CD4-positive, alpha-beta memory T cell (primary cell): ENCODE measurements around the gene ZNF324. TPM values are rescaled to one million over a fixed set of nuclear protein-coding genes. Genes with fewer than 3 reads are reported as not detected.

Experiments
- CTCF ChIA-PET: fragments of 350-600 bp; sonication (Branson Sonifier 250); formaldehyde crosslinking; loops from one replicate; lab custom pipeline; 2021; ENCODE audit warnings: inconsistent platforms; ENCODE audit not compliant: partially characterized antibody; lab: Charles Lee
- POLR2A ChIA-PET: fragments of 350-600 bp; sonication (Branson Sonifier 250); formaldehyde crosslinking; loops from one replicate; lab custom pipeline; 2021; ENCODE audit not compliant: partially characterized antibody; lab: Charles Lee
- DNase-seq, 5 donors: peaks; one replicate each; pipeline versions ENCODE4 v3.0.0 to v3.0.0-alpha.2; 2020 to 2022; ENCODE audit warnings: mixed read lengths in 1 of 5
- H3K27ac ChIP-seq: one replicate; pipeline ENCODE4 v1.7.0; 2013; ENCODE audit warnings: low read depth, low read length
- H3K27me3 ChIP-seq: 2 replicates; pipeline ENCODE4 v1.7.0; 2013; ENCODE audit warnings: mild to moderate bottlenecking, low read length, moderate library complexity; ENCODE audit not compliant: insufficient read depth
- H3K36me3 ChIP-seq: 2 replicates; pipeline ENCODE4 v1.7.0; 2013; ENCODE audit warnings: mild to moderate bottlenecking, low read length, moderate library complexity; ENCODE audit not compliant: insufficient read depth
- H3K4me1 ChIP-seq: 2 replicates; pipeline ENCODE4 v1.7.0; 2013; ENCODE audit warnings: mild to moderate bottlenecking, low read length, moderate library complexity; ENCODE audit not compliant: insufficient read depth
- H3K4me3 ChIP-seq, 2 donors: one replicate each; pipeline ENCODE4 v1.7.0; 2013; ENCODE audit warnings: low read length in 2 of 2, mild to moderate bottlenecking in 1 of 2
- H3K9me3 ChIP-seq, 2 donors: one replicate each; pipeline ENCODE4 v1.7.0; 2013; ENCODE audit warnings: low read length in 2 of 2, control low read depth in 1 of 2; ENCODE audit not compliant: control insufficient read depth in 1 of 2
- H3K27ac Mint-ChIP-seq, 7 donors: one replicate each; pipeline ENCODE4 v1.8.0; 2020 to 2021; ENCODE audit warnings: mixed read lengths in 7 of 7, mild to moderate bottlenecking in 6 of 7, inconsistent platforms in 3 of 7, moderate library complexity in 3 of 7
- H3K27me3 Mint-ChIP-seq, 2 donors: one replicate each; pipeline ENCODE4 v1.8.0; 2020 to 2021; ENCODE audit warnings: mixed read lengths in 2 of 2
- H3K36me3 Mint-ChIP-seq, 2 donors: one replicate each; pipeline ENCODE4 v1.8.0; 2020 to 2021; ENCODE audit warnings: mixed read lengths in 2 of 2, inconsistent platforms in 1 of 2, mild to moderate bottlenecking in 1 of 2
- H3K4me1 Mint-ChIP-seq, 4 donors: one replicate each; pipeline ENCODE4 v1.8.0; 2020 to 2021; ENCODE audit warnings: mixed read lengths in 4 of 4, mild to moderate bottlenecking in 1 of 4
- H3K4me3 Mint-ChIP-seq, 8 donors: one replicate each; pipeline ENCODE4 v1.8.0; 2020 to 2021; ENCODE audit warnings: mixed read lengths in 8 of 8, mild to moderate bottlenecking in 7 of 8, moderate library complexity in 6 of 8, inconsistent platforms in 3 of 8
- H3K9me3 Mint-ChIP-seq, 8 donors: one replicate each; pipeline ENCODE4 v1.8.0; 2020 to 2021; ENCODE audit warnings: mixed read lengths in 8 of 8, mild to moderate bottlenecking in 5 of 8, inconsistent platforms in 3 of 8, moderate library complexity in 1 of 8
- intact Hi-C: fragments of 100-400 bp; cut with micrococcal nuclease; formaldehyde crosslinking; loops from one replicate; pipeline ENCODE4 v1.15.1; 2023
- polyA plus RNA-seq, 2 donors: library from polyadenylated mRNA; unstranded; fragments of 300-500 nt; fragmentation: Illumina TruSeq; gene quantifications; one replicate each; pipeline ENCODE4 v1.2.3, GENCODE V29; 2021
- total RNA-seq, 2 experiments: library from RNA; stranded (reverse); gene quantifications; one replicate each; pipeline ENCODE4 v1.2.3, GENCODE V29; 2021

Gene ZNF324
- total and polyA plus RNA-seq, 4 experiments from 2014 or later = 5.6 to 27.6 (median 22.3) TPM

GRCh38 chr19:58510084-58510862 lies 43.4 kb downstream of the ZNF324 start:
- peaks cover 4 to 20% (median 11%) of the 10 kb centered on the region in 4 donors for H3K4me1 Mint-ChIP-seq
- H3K27me3 ChIP-seq = no peaks in the 10 kb centered on the region
- ChIA-PET POLR2A (interaction anchor here (1.1 to 1.5 kb wide), 2 partner anchors 9 to 71 kb away, joined by 3 to 4 read pairs; no protein-coding TSS in a partner anchor), CTCF (interaction anchor here (1.6 kb wide), 1 partner anchor 9 kb away, joined by 3 read pairs; the partner anchor contains the start of gene ZBTB45)
- H3K4me3 Mint-ChIP-seq = no peak overlapping the region
- no peak for DNase-seq
- H3K9me3 ChIP-seq = no peaks in the 10 kb centered on the region
- peak overlapping the region in 1 of 7 donors; percentile 91 for H3K27ac Mint-ChIP-seq
- intact Hi-C loops = no loop called here
- peaks cover 0 to 15% (median 8%) of the 10 kb centered on the region in 8 donors for H3K9me3 Mint-ChIP-seq
- peaks cover 15% of the 10 kb centered on the region for H3K4me1 ChIP-seq
- H3K27me3 Mint-ChIP-seq = no peaks in the 10 kb centered on the region
- H3K36me3 Mint-ChIP-seq = peaks cover 4% of the 10 kb centered on the region in 2 donors
- no peak overlapping the region for H3K4me3 ChIP-seq
- no peak overlapping the region for H3K27ac ChIP-seq
- no peaks in the 10 kb centered on the region for H3K36me3 ChIP-seq

- no peak within 1 kb of the TSS for H3K4me3 Mint-ChIP-seq
- intact Hi-C loops = no loop called here
Observed at GRCh38 chr19:58511353-58512208, 44.7 kb downstream of the ZNF324 start, which contains the start of gene SLC27A5. Gene SLC27A5, minus strand, starts transcription at chr19:58511992. Its CDS starts 37 bp downstream, at chr19:58511955.

GRCh38 chr19:58513213-58513693 lies 46.4 kb downstream of the ZNF324 start:
- Histone ChIP-seq H3K27ac (peak overlapping the region; percentile 61), H3K27me3 (no peaks in the 10 kb centered on the region), H3K9me3 (no peaks in the 10 kb centered on the region), H3K4me1 (peaks cover 24% of the 10 kb centered on the region), H3K4me3 (peak overlapping the region in 1 of 2 donors; percentile 32), H3K36me3 (peaks cover 13% of the 10 kb centered on the region)
- no peaks in the 10 kb centered on the region for H3K9me3 Mint-ChIP-seq
- H3K27ac Mint-ChIP-seq = peak overlapping the region in 3 of 7 donors; percentile 4 to 84 (median 25)
- ChIA-PET POLR2A (interaction anchor here (1.0 to 2.5 kb wide), 8 partner anchors 25 to 67 kb away, joined by 3 to 21 read pairs (median 6); partner anchors contain the start of genes CHMP2A, MZF1, TRIM28 and UBE2M), CTCF (interaction anchor here (0.9 to 13.8 kb wide), 6 partner anchors 10 to 67 kb away, joined by 3 to 260 read pairs (median 7); partner anchors contain the start of gene CHMP2A)
- DNase-seq = no peak
- H3K36me3 Mint-ChIP-seq = peaks cover 6 to 8% of the 10 kb centered on the region in 2 donors
- intact Hi-C loops = no loop called here
- H3K4me3 Mint-ChIP-seq = peak overlapping the region in 2 of 8 donors; percentile 55 to 84
- H3K27me3 Mint-ChIP-seq = no peaks in the 10 kb centered on the region
- peaks cover 8 to 42% (median 23%) of the 10 kb centered on the region in 4 donors for H3K4me1 Mint-ChIP-seq

More at GRCh38 chr19:58511353-58512208, 44.7 kb downstream of the ZNF324 start, which contains the start of gene SLC27A5:
- peaks cover 8 to 10% of the 10 kb centered on the region in 2 donors for H3K36me3 Mint-ChIP-seq
- H3K4me3 ChIP-seq = no peak within 1 kb of the TSS
- CTCF ChIA-PET = interaction anchor here (1.1 to 13.8 kb wide), 3 partner anchors 9 to 69 kb away, joined by 3 to 260 read pairs (median 3); no protein-coding TSS in a partner anchor
- H3K27me3 ChIP-seq = no peaks in the 10 kb centered on the region
- no peak within 1 kb of the TSS for H3K27ac ChIP-seq
- peaks cover 0 to 12% (median 6%) of the 10 kb centered on the region in 8 donors for H3K9me3 Mint-ChIP-seq
- peaks cover 4 to 26% (median 16%) of the 10 kb centered on the region in 4 donors for H3K4me1 Mint-ChIP-seq
- POLR2A ChIA-PET = interaction anchor here (1.1 kb wide), 2 partner anchors 35 to 69 kb away, joined by 3 read pairs; no protein-coding TSS in a partner anchor
- H3K9me3 ChIP-seq = no peaks in the 10 kb centered on the region
- H3K27ac Mint-ChIP-seq = peak within 1 kb of the TSS in 3 of 7 donors; percentile 29 to 85 (median 84)
- peaks cover 15% of the 10 kb centered on the region for H3K4me1 ChIP-seq
- no peak for DNase-seq
- H3K27me3 Mint-ChIP-seq = no peaks in the 10 kb centered on the region
- H3K36me3 ChIP-seq = peaks cover 9% of the 10 kb centered on the region

GRCh38 chr19:58513694-58514563 lies 47.0 kb downstream of the ZNF324 start:
- peak overlapping the region in 1 of 2 donors; percentile 32 for H3K4me3 ChIP-seq
- no peaks in the 10 kb centered on the region for H3K9me3 ChIP-seq
- ChIA-PET POLR2A (interaction anchor here (0.6 to 2.5 kb wide), 11 partner anchors 25 to 66 kb away, joined by 3 to 21 read pairs (median 4); partner anchors contain the start of genes CHMP2A, MZF1, TRIM28 and UBE2M), CTCF (interaction anchor here (0.6 to 13.8 kb wide), 14 partner anchors 9 to 184 kb away, joined by 3 to 260 read pairs (median 4); partner anchors contain the start of genes CHMP2A and ZNF497)
- H3K36me3 Mint-ChIP-seq = peaks cover 6 to 11% of the 10 kb centered on the region in 2 donors
- peak; percentile 93 to 95 (median 94) for DNase-seq
- H3K27ac Mint-ChIP-seq = peak overlapping the region; percentile 82 to 93 (median 91)
- peak overlapping the region; percentile 74 to 88 (median 84) for H3K4me3 Mint-ChIP-seq
- H3K27ac ChIP-seq = peak overlapping the region; percentile 61
- H3K9me3 Mint-ChIP-seq = no peaks in the 10 kb centered on the region
- H3K27me3 ChIP-seq = no peaks in the 10 kb centered on the region
- peaks cover 13% of the 10 kb centered on the region for H3K36me3 ChIP-seq
- no peaks in the 10 kb centered on the region for H3K27me3 Mint-ChIP-seq
- H3K4me1 ChIP-seq = peaks cover 31% of the 10 kb centered on the region
- intact Hi-C loops = loop anchor here (1.0 kb wide), 3 partner anchors 30 to 332 kb away; partner anchors contain the start of gene TRIM28
- peaks cover 11 to 49% (median 29%) of the 10 kb centered on the region in 4 donors for H3K4me1 Mint-ChIP-seq

DNA sequence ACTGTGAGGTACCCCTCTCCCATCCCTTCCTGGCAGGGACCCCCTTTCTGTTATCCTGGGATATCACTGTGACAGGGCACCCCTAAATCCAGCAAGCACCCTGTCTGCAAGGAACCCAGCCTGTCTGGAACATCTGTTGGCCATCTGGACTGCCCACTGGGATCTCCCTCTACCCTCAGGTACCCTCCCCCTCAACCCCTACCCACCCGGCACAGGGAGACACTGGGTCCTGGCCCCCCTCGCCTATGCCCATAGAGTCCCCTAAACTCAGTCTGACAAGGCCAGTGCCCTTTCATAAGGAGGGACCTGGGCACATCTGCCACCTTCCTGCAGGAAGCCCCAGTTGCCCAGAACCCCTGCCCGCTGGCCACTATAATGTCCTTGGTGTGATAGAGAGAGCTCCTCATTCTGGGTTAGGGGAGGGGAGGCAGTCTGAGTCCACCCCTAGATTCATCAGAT lies 47.7 kb downstream of the ZNF324 start:
- no peaks in the 10 kb centered on the region for H3K9me3 ChIP-seq
- Mint-ChIP-seq H3K27me3 (no peaks in the 10 kb centered on the region), H3K4me3 (peak overlapping the region; percentile 61 to 88 (median 82)), H3K9me3 (no peaks in the 10 kb centered on the region), H3K36me3 (peaks cover 6 to 15% of the 10 kb centered on the region in 2 donors), H3K4me1 (peaks cover 14 to 53% (median 34%) of the 10 kb centered on the region in 4 donors), H3K27ac (peak overlapping the region; percentile 52 to 91 (median 88))
- intact Hi-C loops = loop anchor here (1.0 to 5.0 kb wide), 4 partner anchors 30 to 332 kb away; partner anchors contain the start of genes TRIM28 and ZNF446
- peak overlapping the region; percentile 31 for H3K27ac ChIP-seq
- ChIA-PET POLR2A (interaction anchor here (0.6 to 2.5 kb wide), 9 partner anchors 24 to 66 kb away, joined by 3 to 21 read pairs (median 4); partner anchors contain the start of genes CHMP2A and TRIM28), CTCF (interaction anchor here (0.6 to 13.8 kb wide), 14 partner anchors 8 to 184 kb away, joined by 3 to 260 read pairs (median 4); partner anchors contain the start of genes CHMP2A and ZNF497)
- peaks cover 33% of the 10 kb centered on the region for H3K4me1 ChIP-seq
- DNase-seq = no peak
- H3K27me3 ChIP-seq = no peaks in the 10 kb centered on the region
- peak overlapping the region in 1 of 2 donors; percentile 9 for H3K4me3 ChIP-seq
- peaks cover 13% of the 10 kb centered on the region for H3K36me3 ChIP-seq
